WTC11 (cell line): ENCODE results near the gene PITPNM2. TPM values are rescaled to one million over a fixed set of nuclear protein-coding genes. Genes with fewer than 3 reads are reported as not detected.

Source experiments
- ATAC-seq: fragments of 200-7000 bp; cut with Tn5 transposase; 2 replicates; pipeline ENCODE4 v1.10.0; 2021; ENCODE audit warnings: mild to moderate bottlenecking, moderate library complexity
- CTCF ChIA-PET: fragments of 300-600 bp; sonication (Branson Sonifier 250); formaldehyde crosslinking; loops from one replicate; lab custom pipeline; 2021; ENCODE audit warnings: antibody characterized with exemption; lab: Charles Lee
- POLR2A ChIA-PET: fragments of 350-600 bp; sonication (Branson Sonifier 250); formaldehyde crosslinking; loops from one replicate; lab custom pipeline; 2021; ENCODE audit warnings: antibody characterized with exemption; lab: Charles Lee
- DNase-seq: peaks from one replicate; pipeline ENCODE4 v3.0.0; 2021; ENCODE audit warnings: low spot score
- H3K27ac Mint-ChIP-seq: 2 replicates; pipeline ENCODE4 v1.8.0; 2021; ENCODE audit warnings: mixed read lengths
- H3K27me3 Mint-ChIP-seq: 2 replicates; pipeline ENCODE4 v1.8.0; 2021; ENCODE audit warnings: low read depth, mild to moderate bottlenecking, moderate library complexity, mixed read lengths
- H3K36me3 Mint-ChIP-seq: 2 replicates; pipeline ENCODE4 v1.8.0; 2021; ENCODE audit warnings: mixed read lengths
- H3K4me1 Mint-ChIP-seq: 2 replicates; pipeline ENCODE4 v1.8.0; 2022; ENCODE audit warnings: mixed read lengths
- H3K4me3 Mint-ChIP-seq: 2 replicates; pipeline ENCODE4 v1.8.0; 2021; ENCODE audit warnings: mild to moderate bottlenecking, moderate library complexity, mixed read lengths
- H3K9me3 Mint-ChIP-seq: 2 replicates; pipeline ENCODE4 v1.8.0; 2021; ENCODE audit warnings: mixed read lengths
- E2F5 ChIP-seq: sonication (generic); formaldehyde crosslinking; IDR thresholded peaks from 2 replicates; pipeline ENCODE4 v1.8.1; 2022; ENCODE audit warnings: mild to moderate bottlenecking, moderate library complexity, missing genetic modification reagents
- GABPB1 ChIP-seq: sonication (generic); formaldehyde crosslinking; IDR thresholded peaks from 2 replicates; pipeline ENCODE4 v1.8.1; 2023; ENCODE audit warnings: mild to moderate bottlenecking, missing genetic modification reagents
- GRHL2 ChIP-seq: fragments of 250-450 bp; sonication (Bioruptor Pico); IDR thresholded peaks from 2 replicates; pipeline ENCODE4 v1.8.0; 2022; ENCODE audit warnings: mild to moderate bottlenecking, moderate library complexity; ENCODE audit not compliant: insufficient replicate concordance, severe bottlenecking
- GTF2I ChIP-seq: fragments of 250-450 bp; sonication (Bioruptor Pico); conservative IDR thresholded peaks from 2 replicates; pipeline ENCODE4 v1.4.0; 2021; ENCODE audit warnings: mild to moderate bottlenecking
- NR2C2 ChIP-seq: sonication (generic); formaldehyde crosslinking; IDR thresholded peaks from 2 replicates; pipeline ENCODE4 v1.8.0; 2022; ENCODE audit warnings: mild to moderate bottlenecking, missing genetic modification reagents
- SMAD4 ChIP-seq: sonication (generic); formaldehyde crosslinking; IDR thresholded peaks from 2 replicates; pipeline ENCODE4 v1.8.0; 2022; ENCODE audit warnings: mild to moderate bottlenecking, missing genetic modification reagents
- STAT6 ChIP-seq: sonication (generic); formaldehyde crosslinking; conservative IDR thresholded peaks from 2 replicates; pipeline ENCODE4 v1.8.1; 2023; ENCODE audit warnings: mild to moderate bottlenecking, low read depth, missing genetic modification reagents, moderate library complexity
- USF1 ChIP-seq: sonication (generic); formaldehyde crosslinking; IDR thresholded peaks from 2 replicates; pipeline ENCODE4 v1.8.0; 2022; ENCODE audit warnings: mild to moderate bottlenecking, missing genetic modification reagents
- ZNF219 ChIP-seq: sonication (generic); formaldehyde crosslinking; IDR thresholded peaks from 2 replicates; pipeline ENCODE4 v1.8.0; 2023; ENCODE audit warnings: missing genetic modification reagents, mild to moderate bottlenecking, borderline replicate concordance
- ZNF232 ChIP-seq: sonication (generic); formaldehyde crosslinking; IDR thresholded peaks from 2 replicates; pipeline ENCODE4 v1.8.0; 2022; ENCODE audit warnings: mild to moderate bottlenecking, missing genetic modification reagents
- ZNF416 ChIP-seq: fragments of 250-450 bp; sonication (Bioruptor Pico); IDR thresholded peaks from 2 replicates; pipeline ENCODE4 v1.9.0; 2021; ENCODE audit warnings: mild to moderate bottlenecking, inconsistent platforms
- ZNF425 ChIP-seq: fragments of 250-450 bp; sonication (Bioruptor Pico); conservative IDR thresholded peaks from 2 replicates; pipeline ENCODE4 v1.9.0; 2021; ENCODE audit warnings: mild to moderate bottlenecking
- ZNF512 ChIP-seq: sonication (generic); formaldehyde crosslinking; IDR thresholded peaks from 2 replicates; pipeline ENCODE4 v1.8.1; 2022; ENCODE audit warnings: missing genetic modification reagents, borderline replicate concordance
- total RNA-seq: library from RNA; stranded (reverse); gene quantifications from 3 replicates; pipeline ENCODE4 v1.2.3, GENCODE V29; 2021
- TF ChIP-seq, protein P1 (sequence below): sonication (generic); formaldehyde crosslinking; IDR thresholded peaks from 2 replicates; pipeline ENCODE4 v1.8.0; 2022; ENCODE audit warnings: mild to moderate bottlenecking, missing genetic modification reagents
- TF ChIP-seq, protein P2 (sequence below): fragments of 200-600 bp; IDR thresholded peaks from 2 replicates; pipeline ENCODE4 v1.8.0; 2022; ENCODE audit warnings: antibody characterized with exemption

The PITPNM2 gene
- total RNA-seq, 1 experiment from 2014 or later, result 8.2 TPM

DNA sequence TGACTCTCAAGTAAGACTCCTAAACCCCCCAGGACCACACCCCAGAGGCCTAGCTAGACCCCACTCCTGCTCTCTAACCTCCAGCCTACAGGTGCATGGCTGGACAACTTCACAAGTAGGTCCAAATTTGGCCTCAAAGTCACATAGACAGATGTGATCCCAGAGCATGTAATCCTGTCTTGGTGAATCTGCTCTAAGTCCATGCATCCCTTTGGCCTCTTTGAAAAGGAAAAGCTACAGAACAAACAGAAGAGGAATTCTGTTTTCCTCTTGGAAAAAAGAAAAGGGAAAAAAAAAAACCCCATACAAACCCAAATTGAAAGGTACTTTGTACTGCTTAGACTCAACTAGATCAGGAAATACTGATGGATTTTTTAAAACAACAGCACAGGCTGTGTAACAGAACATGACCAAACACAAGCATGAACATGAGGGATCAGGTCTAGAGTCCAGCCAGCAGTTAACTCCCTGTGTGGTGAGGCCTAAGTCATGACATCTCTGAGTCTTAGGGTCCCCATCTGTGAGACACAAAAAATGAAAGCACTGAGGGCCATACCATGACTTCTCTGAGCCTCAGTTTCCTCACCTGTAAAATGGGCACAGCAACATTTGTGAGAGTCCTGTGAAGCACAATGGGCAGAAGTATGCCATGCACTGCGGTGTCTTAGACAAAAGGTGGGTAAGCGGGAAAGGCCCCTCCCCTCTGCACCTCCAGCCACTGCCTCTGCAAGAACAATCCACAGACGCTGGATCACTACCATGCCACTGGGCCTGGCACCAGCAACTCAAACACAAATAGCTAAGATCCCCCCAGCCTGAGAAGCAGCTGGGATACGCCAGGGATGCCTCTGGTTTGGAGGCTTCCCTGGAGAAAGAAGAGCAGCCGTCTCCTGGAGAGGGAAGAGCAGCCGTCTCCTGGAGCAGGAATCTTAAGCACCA lies 9.9 kb downstream of the PITPNM2 start:
- POLR2A ChIA-PET, result interaction anchor here (1.0 kb wide), 1 partner anchor 92 kb away, joined by 3 read pairs; the partner anchor contains the start of gene MPHOSPH9
- Mint-ChIP-seq H3K36me3 (peaks cover 2% of the 10 kb centered on the region), H3K9me3 (peaks cover 4% of the 10 kb centered on the region; the same call in 1 of the 2 replicates), H3K27ac (no peak overlapping the region; the same call in 1 of the 2 replicates), H3K4me3 (no peak overlapping the region), H3K4me1 (peaks cover 36% of the 10 kb centered on the region), H3K27me3 (peaks cover 3% of the 10 kb centered on the region; the same call in 1 of the 2 replicates)
- DNase-seq (no peak), ATAC-seq (no peak)
- TF ChIP-seq GTF2I (CRISPR knock-in tag) (0 out of 2 replicates have a peak, but pooled peaks have one; percentile 14), GABPB1 (CRISPR knock-in tag) (no peak), ZNF512 (CRISPR knock-in tag) (no peak), ZNF416 (CRISPR knock-in tag) (no peak)
- TF ChIP-seq, protein P1, sequence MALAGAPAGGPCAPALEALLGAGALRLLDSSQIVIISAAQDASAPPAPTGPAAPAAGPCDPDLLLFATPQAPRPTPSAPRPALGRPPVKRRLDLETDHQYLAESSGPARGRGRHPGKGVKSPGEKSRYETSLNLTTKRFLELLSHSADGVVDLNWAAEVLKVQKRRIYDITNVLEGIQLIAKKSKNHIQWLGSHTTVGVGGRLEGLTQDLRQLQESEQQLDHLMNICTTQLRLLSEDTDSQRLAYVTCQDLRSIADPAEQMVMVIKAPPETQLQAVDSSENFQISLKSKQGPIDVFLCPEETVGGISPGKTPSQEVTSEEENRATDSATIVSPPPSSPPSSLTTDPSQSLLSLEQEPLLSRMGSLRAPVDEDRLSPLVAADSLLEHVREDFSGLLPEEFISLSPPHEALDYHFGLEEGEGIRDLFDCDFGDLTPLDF, result no peak
- CTCF ChIA-PET, result interaction anchor here (1.4 to 1.5 kb wide), 2 partner anchors 13 to 97 kb away, joined by 5 to 6 read pairs; no protein-coding TSS in a partner anchor

- Mint-ChIP-seq H3K4me3 (no peak overlapping the region), H3K9me3 (peaks cover 9% of the 10 kb centered on the region), H3K27ac (no peak overlapping the region), H3K4me1 (peaks cover 36% of the 10 kb centered on the region)
- POLR2A ChIA-PET, result interaction anchor here (1.0 kb wide), 1 partner anchor 93 kb away, joined by 3 read pairs; the partner anchor contains the start of gene MPHOSPH9
- CTCF ChIA-PET, result interaction anchor here (1.4 kb wide), 1 partner anchor 98 kb away, joined by 5 read pairs; no protein-coding TSS in a partner anchor
- peak; percentile 15; the same call in 1 of the 2 replicates for ATAC-seq
- TF ChIP-seq SMAD4 (no peak), GRHL2 (CRISPR knock-in tag) (no peak)
- TF ChIP-seq, all 79 proteins: peak for 0
- peaks cover 2% of the 10 kb centered on the region for H3K36me3 Mint-ChIP-seq
- DNase-seq, result no peak
- no peaks in the 10 kb centered on the region for H3K27me3 Mint-ChIP-seq
Measured at GRCh38 chr12:123139926-123140675, 10.8 kb downstream of the PITPNM2 start.

DNA sequence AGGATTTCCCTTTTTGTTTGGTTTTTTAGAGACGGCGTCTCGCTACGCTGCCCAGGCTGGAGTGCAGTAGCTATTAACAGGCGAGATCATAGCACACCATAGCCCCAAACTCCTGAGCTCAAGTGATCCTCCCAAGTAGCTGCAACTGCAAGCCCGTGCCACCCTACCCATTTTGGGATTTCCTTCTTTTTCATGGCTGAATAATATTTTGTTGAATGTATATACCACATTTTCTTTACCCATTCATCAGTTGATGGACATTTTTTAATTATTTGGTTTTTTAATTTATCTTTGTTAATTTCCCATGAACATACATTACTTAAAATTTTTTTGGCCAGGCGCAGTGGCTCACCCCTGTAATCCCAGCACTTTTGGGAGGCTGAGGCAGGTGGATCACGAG lies 15.2 kb downstream of the PITPNM2 start:
- H3K4me3 Mint-ChIP-seq, result no peak overlapping the region
- no peaks in the 10 kb centered on the region for H3K27me3 Mint-ChIP-seq
- ATAC-seq, result no peak
- CTCF ChIA-PET, result no interaction called here
- peaks cover 9% of the 10 kb centered on the region for H3K9me3 Mint-ChIP-seq
- H3K36me3 Mint-ChIP-seq, result peaks cover 2% of the 10 kb centered on the region
- no peak overlapping the region for H3K27ac Mint-ChIP-seq
- POLR2A ChIA-PET, result interaction anchor here (0.6 kb wide), 1 partner anchor 18 kb away, joined by 4 read pairs; no protein-coding TSS in a partner anchor
- peaks cover 14% of the 10 kb centered on the region for H3K4me1 Mint-ChIP-seq
- no peak for DNase-seq
- TF ChIP-seq USF1 (CRISPR knock-in tag) (no peak), NR2C2 (CRISPR knock-in tag) (no peak), ZNF232 (no peak), E2F5 (no peak), ZNF425 (no peak), GTF2I (CRISPR knock-in tag) (no peak), STAT6 (no peak), ZNF219 (CRISPR knock-in tag) (no peak)
- TF ChIP-seq, protein P2, sequence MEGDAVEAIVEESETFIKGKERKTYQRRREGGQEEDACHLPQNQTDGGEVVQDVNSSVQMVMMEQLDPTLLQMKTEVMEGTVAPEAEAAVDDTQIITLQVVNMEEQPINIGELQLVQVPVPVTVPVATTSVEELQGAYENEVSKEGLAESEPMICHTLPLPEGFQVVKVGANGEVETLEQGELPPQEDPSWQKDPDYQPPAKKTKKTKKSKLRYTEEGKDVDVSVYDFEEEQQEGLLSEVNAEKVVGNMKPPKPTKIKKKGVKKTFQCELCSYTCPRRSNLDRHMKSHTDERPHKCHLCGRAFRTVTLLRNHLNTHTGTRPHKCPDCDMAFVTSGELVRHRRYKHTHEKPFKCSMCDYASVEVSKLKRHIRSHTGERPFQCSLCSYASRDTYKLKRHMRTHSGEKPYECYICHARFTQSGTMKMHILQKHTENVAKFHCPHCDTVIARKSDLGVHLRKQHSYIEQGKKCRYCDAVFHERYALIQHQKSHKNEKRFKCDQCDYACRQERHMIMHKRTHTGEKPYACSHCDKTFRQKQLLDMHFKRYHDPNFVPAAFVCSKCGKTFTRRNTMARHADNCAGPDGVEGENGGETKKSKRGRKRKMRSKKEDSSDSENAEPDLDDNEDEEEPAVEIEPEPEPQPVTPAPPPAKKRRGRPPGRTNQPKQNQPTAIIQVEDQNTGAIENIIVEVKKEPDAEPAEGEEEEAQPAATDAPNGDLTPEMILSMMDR, result no peak
